Nucleus accumbens (tissue), 56 donors: ENCODE measurements around the gene MITF.

Experiments used
- DNase-seq, 56 donors: peaks; one replicate each; lab custom pipeline; 2025; lab: John Stamatoyannopoulos, UW

Gene MITF

GRCh38 chr3:69997631-69998307, 258.5 kb downstream of the MITF start:
- DNase-seq, result peak in 8 of 56 donors; percentile 1 to 36 (median 14)

- peak in 20 of 56 donors; percentile 1 to 44 (median 12) for DNase-seq
Measured at GRCh38 chr3:69998759-69999139, 259.5 kb downstream of the MITF start.

- peak in 23 of 56 donors; percentile 8 to 67 (median 35) for DNase-seq
Measured at GRCh38 chr3:69999140-70000027, 260.1 kb downstream of the MITF start, which contains the start of gene SAMMSON. TSS of gene SAMMSON (plus strand) at chr3:69999733.

GRCh38 chr3:70000028-70000410, 260.8 kb downstream of the MITF start:
- peak in 32 of 56 donors; percentile 2 to 61 (median 28) for DNase-seq

GRCh38 chr3:70000563-70001081, 261.4 kb downstream of the MITF start:
- DNase-seq, result peak in 53 of 56 donors; percentile 3 to 87 (median 64)

GRCh38 chr3:70003119-70003518, 263.9 kb downstream of the MITF start:
- DNase-seq, result no peak

GRCh38 chr3:70006089-70006488, 266.8 kb downstream of the MITF start:
- no peak for DNase-seq

- no peak for DNase-seq
Measured at GRCh38 chr3:70010346-70010745, 271.1 kb downstream of the MITF start.

GRCh38 chr3:70011582-70011981, 272.3 kb downstream of the MITF start:
- DNase-seq, result no peak
